Heart left ventricle (tissue), 16 donors: ENCODE results near the gene NEUROG2. TPM values are rescaled to one million over a fixed set of nuclear protein-coding genes. Genes with fewer than 3 reads are reported as not detected.
A peak's percentile ranks its signal among the peaks of the same experiment; 100 is the strongest.
"Not testable (repeated sequence)": the region's sequence is repeated elsewhere in the genome, so short reads cannot be mapped to it uniquely, and the experiment has no call there.

Experiments used
- ATAC-seq, 4 donors: fragments of 200-7000 bp; cut with Tn5 transposase; one replicate each; pipeline ENCODE4 v1.9.1; 2020 to 2022; ENCODE audit warnings: moderate library complexity in 4 of 4, mild to moderate bottlenecking in 3 of 4, moderate number of reproducible peaks in 1 of 4
- DNase-seq, 5 donors: peaks; one replicate each; pipeline ENCODE4 v3.0.0-alpha.2; 2020
- H3K27ac ChIP-seq, 12 donors: fragments of 200-600 bp; sonication (generic) in 4 of 12; one replicate each; pipeline versions ENCODE4 v1.5.0 to v1.8.0; 2016 to 2022; ENCODE audit warnings: mild to moderate bottlenecking in 2 of 12
- H3K27me3 ChIP-seq, 9 donors: fragments of 200-600 bp; sonication (generic) in 2 of 9; one replicate each; pipeline versions ENCODE4 v1.5.1 to v1.8.0; 2016 to 2022; ENCODE audit warnings: mild to moderate bottlenecking in 3 of 9
- H3K36me3 ChIP-seq, 9 donors: fragments of 200-600 bp; sonication (generic) in 2 of 9; one replicate each; pipeline versions ENCODE4 v1.5.0 to v1.8.0; 2018 to 2022; ENCODE audit warnings: mild to moderate bottlenecking in 2 of 9
- H3K4me1 ChIP-seq, 12 donors: fragments of 200-600 bp; sonication (generic) in 4 of 12; one replicate each; pipeline versions ENCODE4 v1.5.0 to v1.8.0; 2016 to 2022; ENCODE audit warnings: mild to moderate bottlenecking in 3 of 12
- H3K4me3 ChIP-seq, 12 donors: fragments of 200-600 bp; sonication (generic) in 4 of 12; one replicate each; pipeline versions ENCODE4 v1.5.0 to v1.8.0; 2017 to 2022; ENCODE audit warnings: mild to moderate bottlenecking in 9 of 12, moderate library complexity in 4 of 12
- H3K9me3 ChIP-seq, 12 donors: fragments of 200-600 bp; sonication (generic) in 4 of 12; one replicate each; pipeline versions ENCODE4 v1.5.0 to v1.8.0; 2016 to 2022; ENCODE audit warnings: mild to moderate bottlenecking in 1 of 12
- POLR2A ChIP-seq, 2 donors: fragments of 450-650 bp; IDR thresholded peaks; one replicate each; pipeline ENCODE4 v1.6.1; 2017; ENCODE audit warnings: antibody characterized with exemption in 2 of 2, mild to moderate bottlenecking in 2 of 2, moderate library complexity in 2 of 2
- WGBS, 4 donors: extraction: QIAGEN DNeasy Blood & Tissue Kit in 2 of 4; methylation state at CpG; one replicate each; pipeline versions ENCODE4 v1.1.5 to v1.1.7; 2013 to 2018; 5-methylcytosine and 5-hydroxymethylcytosine counted together
- intact Hi-C, 10 donors: fragments of 100-400 bp; cut with DNase I; formaldehyde crosslinking; loops; one replicate each; pipeline versions ENCODE4 v1.11.1 to v1.14.2; 2022
- polyA plus RNA-seq, 2 donors: library from polyadenylated mRNA; stranded (reverse); fragments of 200-250 nt; gene quantifications; one replicate each; pipeline ENCODE4 v1.2.3, GENCODE V29; 2013
- total RNA-seq, 9 donors: library from RNA; depleted of rRNA in 2 of 9; stranded (reverse); fragments of >200 nt in 2 of 9; fragmentation: NEBNext Ultra II Directional in 3 of 9; extraction: Animal tissue kit (Norgen Biotek cat#: 25700) in 3 of 9; gene quantifications; one replicate each; pipeline versions ENCODE4 v1.1.0 to v1.2.4, GENCODE V29; 2016 to 2023
- TF ChIP-seq, protein P1 (sequence below), 12 donors: fragments of 200-600 bp; sonication (generic) in 4 of 12; IDR thresholded peaks; one replicate each; pipeline versions ENCODE4 v1.5.0 to v1.8.0; 2018 to 2022; ENCODE audit warnings: antibody characterized with exemption in 12 of 12, mild to moderate bottlenecking in 5 of 12
- donor health status: ischemic (EF 13 %, LVEDD 7.1; RV severe dilation, severe dysfunction).
- donor health status: healthy with polysubstance abuse.
- donor health status: DM: no; HTN: yes; CAD: no.
- donor health status: DM: no; HTN: no; CAD: no.
- donor health status: ischemic (EF 25% LVEDD 6.9; RV normal size, moderate dysfunction).
- donor health status: ischemic (EF 25% LVEDD 5.7; RV mildly dilated, moderate dysfunction).
- donor health status: healthy.
- donor health status: DM: yes; HTN: yes; CAD: no.
- donor health status: ischemic (EF 35%, LVEDD 5.7; RV mildly dilated, moderate dysfunction).
- donor health status: nonischemic (EF 11% LVEDD 7.7; RV severe dilation, severe dysfunction).
- donor health status: DM: yes; HTN: yes; CAD: no.
- donor health status: PGD.
- donor health status: ischemic (EF 29% LVEDD 5.4; RV normal size, mild dysfunction).
- donor health status: nonischemic (EF 23%, LVEDD 6.1; RV moderate dilation, normal function).

Gene NEUROG2
- total and polyA plus RNA-seq, 11 donors: not detected

DNA sequence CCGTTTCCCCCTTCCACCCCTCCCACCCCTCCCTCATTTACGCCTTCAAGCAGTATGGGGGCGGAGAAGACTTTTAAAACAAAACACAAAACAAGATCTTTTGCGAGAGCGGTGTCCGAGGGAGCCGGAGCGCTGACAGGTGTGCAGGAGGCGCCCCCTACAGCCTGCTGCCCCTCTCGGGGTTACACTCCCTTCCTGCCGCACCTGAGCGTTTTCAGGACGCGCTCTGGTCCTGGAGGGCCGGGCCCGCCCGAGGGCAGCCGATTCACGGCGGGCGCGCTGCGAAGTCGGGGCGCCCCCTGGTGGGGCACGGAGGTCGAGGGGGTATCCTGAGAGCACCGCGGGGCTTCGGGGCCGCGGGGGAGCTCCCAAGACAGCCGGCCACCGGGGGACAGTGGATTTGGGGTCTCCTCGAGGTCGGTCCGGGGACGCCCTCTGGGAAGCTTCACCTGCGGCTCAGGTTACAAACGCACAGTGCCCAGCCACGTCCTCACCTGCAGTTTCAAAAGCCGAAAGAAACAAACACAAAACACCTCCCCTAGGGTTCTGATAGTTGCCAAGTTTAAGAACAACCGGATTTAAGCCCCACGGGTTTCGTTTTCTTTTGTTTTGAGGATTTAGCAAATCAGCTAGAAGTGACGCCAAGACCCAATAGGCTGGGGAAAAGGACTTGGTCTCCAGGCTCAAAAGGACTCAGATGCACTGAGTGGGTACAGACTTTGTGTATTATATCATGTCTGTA is 8.0 kb upstream of the NEUROG2 start:
- peak in 3 of 5 donors; percentile 46 to 83 (median 51) for DNase-seq
- ATAC-seq: peak in 3 of 4 donors; percentile 60 to 75 (median 73)
- TF ChIP-seq POLR2A (IDR thresholded peaks at IDR 0.05): no peak
- TF ChIP-seq, protein P1, sequence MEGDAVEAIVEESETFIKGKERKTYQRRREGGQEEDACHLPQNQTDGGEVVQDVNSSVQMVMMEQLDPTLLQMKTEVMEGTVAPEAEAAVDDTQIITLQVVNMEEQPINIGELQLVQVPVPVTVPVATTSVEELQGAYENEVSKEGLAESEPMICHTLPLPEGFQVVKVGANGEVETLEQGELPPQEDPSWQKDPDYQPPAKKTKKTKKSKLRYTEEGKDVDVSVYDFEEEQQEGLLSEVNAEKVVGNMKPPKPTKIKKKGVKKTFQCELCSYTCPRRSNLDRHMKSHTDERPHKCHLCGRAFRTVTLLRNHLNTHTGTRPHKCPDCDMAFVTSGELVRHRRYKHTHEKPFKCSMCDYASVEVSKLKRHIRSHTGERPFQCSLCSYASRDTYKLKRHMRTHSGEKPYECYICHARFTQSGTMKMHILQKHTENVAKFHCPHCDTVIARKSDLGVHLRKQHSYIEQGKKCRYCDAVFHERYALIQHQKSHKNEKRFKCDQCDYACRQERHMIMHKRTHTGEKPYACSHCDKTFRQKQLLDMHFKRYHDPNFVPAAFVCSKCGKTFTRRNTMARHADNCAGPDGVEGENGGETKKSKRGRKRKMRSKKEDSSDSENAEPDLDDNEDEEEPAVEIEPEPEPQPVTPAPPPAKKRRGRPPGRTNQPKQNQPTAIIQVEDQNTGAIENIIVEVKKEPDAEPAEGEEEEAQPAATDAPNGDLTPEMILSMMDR (IDR thresholded peaks at IDR 0.05): peak; percentile 53 to 72 (median 62)
- Histone ChIP-seq H3K4me1 (peaks cover 0 to 30% (median 9%) of the 10 kb centered on the region in 12 donors), H3K27me3 (peaks cover 43 to 85% (median 63%) of the 10 kb centered on the region in 9 donors), H3K27ac (no peak overlapping the region), H3K4me3 (peak overlapping the region in 11 of 12 donors; percentile 6 to 55 (median 31)), H3K9me3 (no peaks in the 10 kb centered on the region), H3K36me3 (no peaks in the 10 kb centered on the region)
- 2 to 6% (median 4%) methylated on average over 16 to 46 of the region's 46 CpGs for WGBS, 4 donors
- intact Hi-C loops: loop anchor here in 9 of 10 donors (5.0 to 10.0 kb wide), 4 partner anchors 197 to 449 kb away; no protein-coding TSS in a partner anchor

GRCh38 chr4:112523008-112523721 is 7.2 kb upstream of the NEUROG2 start:
- Histone ChIP-seq H3K4me3 (peak overlapping the region in 10 of 12 donors; percentile 6 to 55 (median 36)), H3K27ac (no peak overlapping the region), H3K4me1 (peaks cover 0 to 30% (median 9%) of the 10 kb centered on the region in 12 donors), H3K27me3 (peaks cover 51 to 91% (median 71%) of the 10 kb centered on the region in 9 donors), H3K36me3 (no peaks in the 10 kb centered on the region), H3K9me3 (no peaks in the 10 kb centered on the region)
- ATAC-seq: peak in 1 of 4 donors; percentile 41
- WGBS, 4 donors: 3 to 5% (median 4%) methylated on average over 33 to 37 of the region's 37 CpGs
- intact Hi-C loops: loop anchor here in 9 of 10 donors (5.0 to 10.0 kb wide), 4 partner anchors 196 to 448 kb away; no protein-coding TSS in a partner anchor
- TF ChIP-seq POLR2A (IDR thresholded peaks at IDR 0.05): no peak
- TF ChIP-seq, protein P1 (IDR thresholded peaks at IDR 0.05): no peak
- peak in 1 of 5 donors; percentile 66 for DNase-seq

- 11 to 13% (median 12%) methylated on average over 17 of the region's 17 CpGs for WGBS, 4 donors
- not testable (repeated sequence) for H3K27ac ChIP-seq, H3K4me3 ChIP-seq, ATAC-seq, DNase-seq, H3K9me3 ChIP-seq, H3K36me3 ChIP-seq
- intact Hi-C loops: loop anchor here in 9 of 10 donors (5.0 to 10.0 kb wide), 4 partner anchors 195 to 448 kb away; no protein-coding TSS in a partner anchor
- Histone ChIP-seq H3K27me3 (peaks cover 58 to 97% (median 77%) of the 10 kb centered on the region in 9 donors), H3K4me1 (peaks cover 0 to 37% (median 9%) of the 10 kb centered on the region in 12 donors)
These were observed 6.5 kb upstream of the NEUROG2 start for GRCh38 chr4:112522431-112522830.

DNA sequence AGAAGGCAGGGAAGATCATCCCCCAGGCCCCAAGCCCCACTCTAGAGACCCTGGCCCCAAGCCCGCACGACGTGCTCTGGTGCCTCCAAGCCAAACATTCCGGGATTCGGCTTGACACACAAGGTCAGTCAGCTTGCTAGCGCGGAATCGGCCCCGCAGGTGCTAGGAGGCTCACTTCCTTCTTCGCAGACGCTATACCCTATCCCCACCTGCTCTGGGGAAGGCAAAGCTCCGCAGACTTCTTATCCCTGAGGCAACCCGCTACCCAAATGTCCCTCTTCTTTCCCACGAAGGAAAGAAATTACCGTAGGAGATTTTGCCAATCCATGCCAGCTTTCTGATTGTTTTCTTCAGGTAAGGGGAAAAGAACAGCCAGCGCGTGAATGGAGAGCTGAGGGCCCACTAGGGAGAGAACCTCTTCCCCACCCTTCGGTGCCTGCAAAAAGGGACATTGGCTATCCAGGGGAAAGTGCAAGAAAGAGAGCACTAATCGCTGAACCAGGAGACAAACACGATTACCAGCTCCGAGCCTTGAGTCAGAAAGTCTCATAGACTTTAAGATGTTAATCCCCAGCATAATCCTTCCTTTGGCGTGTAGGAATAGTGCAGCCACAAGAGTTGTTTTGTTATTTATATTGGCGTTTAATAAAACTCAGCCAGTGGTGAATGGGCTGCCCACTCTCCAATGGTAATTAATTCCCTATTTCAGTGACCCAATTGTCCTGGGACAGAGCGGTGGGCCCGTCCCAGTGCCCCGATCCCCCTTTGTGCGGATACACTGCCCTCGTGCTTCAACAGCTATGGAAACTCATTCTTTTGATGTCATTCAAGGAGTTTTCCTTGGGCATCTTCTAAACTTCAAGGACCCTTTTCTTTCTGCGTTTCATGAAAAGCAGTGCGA is 5.4 kb upstream of the NEUROG2 start:
- Histone ChIP-seq H3K4me3 (no peak overlapping the region), H3K9me3 (no peaks in the 10 kb centered on the region), H3K36me3 (no peaks in the 10 kb centered on the region), H3K27me3 (peaks cover 69 to 99% (median 87%) of the 10 kb centered on the region in 9 donors), H3K4me1 (peaks cover 4 to 48% (median 19%) of the 10 kb centered on the region in 12 donors), H3K27ac (no peak overlapping the region)
- no peak for TF ChIP-seq POLR2A (IDR thresholded peaks at IDR 0.05)
- TF ChIP-seq, protein P1 (IDR thresholded peaks at IDR 0.05): no peak
- intact Hi-C loops: loop anchor here in 9 of 10 donors (5.0 to 10.0 kb wide), 4 partner anchors 194 to 447 kb away; no protein-coding TSS in a partner anchor
- WGBS, 4 donors: 5 to 8% (median 6%) methylated on average over 30 of the region's 30 CpGs
- ATAC-seq (no peak), DNase-seq (no peak)
